Measurements from ENCODE around the gene WWOX. TPM values are rescaled to one million over a fixed set of nuclear protein-coding genes. Genes with fewer than 3 reads are reported as not detected.

WWOX gene
- total RNA-seq, 1 experiment from 2014 or later, result 15.6 TPM

DNA sequence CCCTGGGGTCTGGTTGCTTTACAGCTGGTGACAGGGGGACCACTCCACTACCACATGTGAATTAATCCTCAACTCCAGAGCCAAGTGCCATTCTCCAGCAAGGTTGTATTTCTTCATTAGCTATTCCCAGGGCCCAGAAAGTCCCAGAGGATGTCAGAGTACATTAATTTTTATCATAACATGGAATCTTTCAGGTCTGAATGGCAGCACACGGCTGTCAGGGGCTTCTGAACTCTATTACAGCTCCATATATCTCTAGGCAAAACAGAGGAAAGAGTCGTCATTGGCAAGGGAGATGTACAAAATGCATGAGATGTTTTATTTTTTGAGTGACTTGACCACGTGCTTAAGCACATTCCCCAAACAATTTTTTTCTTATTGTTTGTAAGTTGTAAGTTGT is 303.4 kb downstream of the WWOX start:
- Mint-ChIP-seq H3K4me1 (peaks cover 6% of the 10 kb centered on the region in 2 experiments; a peak in 2 of 4 replicates), H3K9me3 (0 out of 5 replicates have a peak, but pooled peaks cover 0 to under 1% of the 10 kb centered on the region in 2 experiments), H3K4me3 (no peak overlapping the region), H3K27me3 (ENCODE audit: low read depth) (no peaks in the 10 kb centered on the region), H3K36me3 (ENCODE audit: insufficient read depth in 1 of 3, low read depth in 3 of 3) (peaks cover 0 to 4% (median under 1%) of the 10 kb centered on the region in 3 experiments; a peak in 3 of 7 replicates), H3K27ac (no peak overlapping the region)
- Histone ChIP-seq H3K27me3 (ENCODE audit: insufficient read depth, low read length) (no peaks in the 10 kb centered on the region), H2BK12ac (ENCODE audit: insufficient read length, low read depth, low read length) (no peak overlapping the region), H2AK5ac (ENCODE audit: insufficient read length, low read length) (no peak overlapping the region), H3K9me3 (ENCODE audit: control insufficient read depth, low read depth, low read length) (no peaks in the 10 kb centered on the region), H4K5ac (ENCODE audit: insufficient read length, low read depth, low read length) (no peak overlapping the region), H3K56ac (ENCODE audit: insufficient read length, low read depth, low read length) (no peak overlapping the region), H3K4me2 (ENCODE audit: insufficient read depth, insufficient read length, low read length) (no peak overlapping the region), H3K27ac (ENCODE audit: insufficient read length, low read depth, low read length) (no peak overlapping the region), H3T11ph (ENCODE audit: low read length) (no peak overlapping the region), H3K9ac (ENCODE audit: extremely low read depth, insufficient read length, low read length) (no peak overlapping the region), H2AFZ (ENCODE audit: low read length) (no peak overlapping the region), H2BK20ac (ENCODE audit: low read depth, low read length, poor library complexity, severe bottlenecking) (no peak overlapping the region), H3K4me1 (ENCODE audit: insufficient read depth, low read length) (no peaks in the 10 kb centered on the region), H2BK120ac (ENCODE audit: low read depth, low read length, poor library complexity, severe bottlenecking) (no peak overlapping the region), H3K18ac (ENCODE audit: insufficient read length, low read depth, low read length) (no peak overlapping the region), H3K4ac (ENCODE audit: low read depth, low read length) (no peak overlapping the region), H3K14ac (ENCODE audit: insufficient read depth, low read length) (no peak overlapping the region), H4K8ac (replicated peaks; ENCODE audit: insufficient read length, low read depth, low read length) (no peak overlapping the region), H3K23me2 (ENCODE audit: insufficient read length, low read depth, low read length, poor library complexity, severe bottlenecking) (no peaks in the 10 kb centered on the region), H3K23ac (ENCODE audit: insufficient read length, low read depth, low read length) (no peak overlapping the region), H2BK15ac (ENCODE audit: low read depth, low read length) (no peak overlapping the region), H4K20me1 (ENCODE audit: control insufficient read depth, insufficient read depth, insufficient read length) (no peaks in the 10 kb centered on the region), H4K91ac (ENCODE audit: insufficient read length, low read depth, low read length) (no peak overlapping the region), H3K79me2 (ENCODE audit: insufficient read depth, low read length) (no peaks in the 10 kb centered on the region), H3K79me1 (ENCODE audit: insufficient read depth, low read depth, low read length, poor library complexity, severe bottlenecking) (no peaks in the 10 kb centered on the region), H2BK5ac (ENCODE audit: insufficient read length, low read length) (no peak overlapping the region)
- TF ChIP-seq, protein P1, sequence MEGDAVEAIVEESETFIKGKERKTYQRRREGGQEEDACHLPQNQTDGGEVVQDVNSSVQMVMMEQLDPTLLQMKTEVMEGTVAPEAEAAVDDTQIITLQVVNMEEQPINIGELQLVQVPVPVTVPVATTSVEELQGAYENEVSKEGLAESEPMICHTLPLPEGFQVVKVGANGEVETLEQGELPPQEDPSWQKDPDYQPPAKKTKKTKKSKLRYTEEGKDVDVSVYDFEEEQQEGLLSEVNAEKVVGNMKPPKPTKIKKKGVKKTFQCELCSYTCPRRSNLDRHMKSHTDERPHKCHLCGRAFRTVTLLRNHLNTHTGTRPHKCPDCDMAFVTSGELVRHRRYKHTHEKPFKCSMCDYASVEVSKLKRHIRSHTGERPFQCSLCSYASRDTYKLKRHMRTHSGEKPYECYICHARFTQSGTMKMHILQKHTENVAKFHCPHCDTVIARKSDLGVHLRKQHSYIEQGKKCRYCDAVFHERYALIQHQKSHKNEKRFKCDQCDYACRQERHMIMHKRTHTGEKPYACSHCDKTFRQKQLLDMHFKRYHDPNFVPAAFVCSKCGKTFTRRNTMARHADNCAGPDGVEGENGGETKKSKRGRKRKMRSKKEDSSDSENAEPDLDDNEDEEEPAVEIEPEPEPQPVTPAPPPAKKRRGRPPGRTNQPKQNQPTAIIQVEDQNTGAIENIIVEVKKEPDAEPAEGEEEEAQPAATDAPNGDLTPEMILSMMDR (conservative IDR thresholded peaks at IDR 0.05), result no peak
- DNase-seq, result no peak
- WGBS (ENCODE audit: extremely low coverage, insufficient read length, low lambda C conversion rate), result no CpG with 5 or more reads among the region's 3 CpGs
